HK-2 (cell line): ENCODE data around the gene CYP3A7.
"Not testable (repeated sequence)": the region's sequence is repeated elsewhere in the genome, so short reads cannot be mapped to it uniquely, and the experiment has no call there.

Experiments
- DNase-seq: peaks from one replicate; pipeline ENCODE4 v3.0.0-alpha.2; 2018; ENCODE audit not compliant: unreplicated experiment

The CYP3A7 gene

GRCh38 chr7:99741441-99741795 is 6.4 kb upstream of the CYP3A7 start:
- no peak for DNase-seq

- DNase-seq = no peak
Observed at GRCh38 chr7:99740573-99741440, 5.8 kb upstream of the CYP3A7 start.

GRCh38 chr7:99739699-99740572 is 4.9 kb upstream of the CYP3A7 start:
- DNase-seq = no peak

GRCh38 chr7:99737726-99738125 is 2.7 kb upstream of the CYP3A7 start:
- DNase-seq = no peak

GRCh38 chr7:99736667-99737066 is 1.7 kb upstream of the CYP3A7 start:
- DNase-seq = not testable (repeated sequence)

GRCh38 chr7:99733448-99733847 is 1.5 kb downstream of the CYP3A7 start:
- no peak for DNase-seq

GRCh38 chr7:99733003-99733402 is 2.0 kb downstream of the CYP3A7 start:
- no peak for DNase-seq

GRCh38 chr7:99731638-99732374 is 3.2 kb downstream of the CYP3A7 start:
- DNase-seq = no peak

- DNase-seq = no peak
Observed at GRCh38 chr7:99730992-99731391, 4.0 kb downstream of the CYP3A7 start.

- DNase-seq = no peak
Observed at GRCh38 chr7:99730238-99730810, 4.7 kb downstream of the CYP3A7 start.

- DNase-seq = no peak
Observed at GRCh38 chr7:99729486-99730237, 5.3 kb downstream of the CYP3A7 start.

- DNase-seq = no peak
Observed at GRCh38 chr7:99728615-99729014, 6.4 kb downstream of the CYP3A7 start.

- not testable (repeated sequence) for DNase-seq
Observed at GRCh38 chr7:99723201-99723600, 11.8 kb downstream of the CYP3A7 start.

GRCh38 chr7:99720800-99721595 is 14.0 kb downstream of the CYP3A7 start:
- DNase-seq = no peak

GRCh38 chr7:99719996-99720769 is 14.8 kb downstream of the CYP3A7 start:
- DNase-seq = no peak

- no peak for DNase-seq
Observed at GRCh38 chr7:99713995-99714570, 20.9 kb downstream of the CYP3A7 start.

GRCh38 chr7:99709838-99710578 is 25.0 kb downstream of the CYP3A7 start:
- DNase-seq = no peak

- DNase-seq = no peak
Observed at GRCh38 chr7:99709260-99709659, 25.7 kb downstream of the CYP3A7 start.
